Hepatic stellate cell (primary cell): Measurements from ENCODE around the gene MEDAG.

Experiments
- DNase-seq: peaks from one replicate; pipeline ENCODE4 v3.0.0; 2011; ENCODE audit warnings: low spot score

MEDAG gene

GRCh38 chr13:30957258-30957943, 51.3 kb downstream of the MEDAG start:
- no peak for DNase-seq

GRCh38 chr13:30959678-30960077, 53.6 kb downstream of the MEDAG start:
- DNase-seq: no peak

GRCh38 chr13:30963791-30964190, 57.7 kb downstream of the MEDAG start:
- no peak for DNase-seq

- no peak for DNase-seq
Measured at GRCh38 chr13:30965380-30965779, 59.3 kb downstream of the MEDAG start.

GRCh38 chr13:30966101-30966500, 60.0 kb downstream of the MEDAG start:
- DNase-seq: peak; percentile 11

DNA sequence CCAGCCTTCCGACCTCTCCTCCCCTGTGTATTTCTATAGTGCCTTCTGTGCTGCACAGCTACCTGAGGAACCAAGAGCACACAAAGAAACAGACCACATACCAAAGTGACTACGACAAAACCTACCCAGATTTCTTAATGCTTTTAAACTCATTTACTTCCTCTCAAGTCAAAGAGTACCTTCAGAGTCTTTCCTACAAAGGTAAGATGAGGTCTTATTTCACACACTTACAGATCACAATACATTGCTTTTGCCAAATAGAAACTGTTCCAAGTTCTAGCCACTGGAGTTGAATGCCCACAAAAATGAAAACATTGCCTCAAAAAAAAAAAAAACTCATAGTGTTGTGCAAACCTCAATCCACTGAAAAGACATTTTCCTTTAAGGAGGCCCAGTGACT, 62.8 kb downstream of the MEDAG start:
- DNase-seq: no peak

- peak; percentile 11 for DNase-seq
Measured at GRCh38 chr13:30971575-30971974, 65.5 kb downstream of the MEDAG start.

DNA sequence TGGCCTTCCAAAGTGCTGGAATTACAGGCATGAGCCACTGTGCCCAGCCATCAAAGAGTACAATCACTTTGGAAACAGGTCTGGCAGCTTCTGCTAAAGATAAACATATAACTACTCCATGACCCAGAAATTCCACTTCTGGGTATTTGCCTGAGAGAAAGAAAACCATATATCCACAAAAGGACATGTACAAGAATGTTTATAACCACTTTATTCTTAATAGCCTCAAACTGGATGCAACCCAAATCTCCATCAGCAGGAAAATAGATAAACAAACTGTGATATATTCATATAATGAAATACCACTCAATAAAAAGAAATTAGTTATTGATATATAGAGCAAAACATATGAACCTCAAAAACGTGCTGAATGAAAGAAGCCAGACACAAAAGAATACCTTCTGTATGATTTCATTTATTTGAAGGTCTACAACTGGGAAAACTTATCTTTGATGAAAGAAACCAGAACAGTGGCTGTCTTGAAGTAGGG, 66.9 kb downstream of the MEDAG start:
- DNase-seq: no peak

- no peak for DNase-seq
Measured at GRCh38 chr13:30974350-30974749, 68.3 kb downstream of the MEDAG start.
